DND-41 (cell line): ENCODE measurements around the gene PEX7.

ENCODE experiments used
- ATAC-seq: fragments of 200-7000 bp; cut with Tn5 transposase; 3 replicates; pipeline ENCODE4 v1.9.1; 2021; ENCODE audit warnings: low read depth; ENCODE audit not compliant: insufficient read depth
- DNase-seq: peaks from one replicate; pipeline ENCODE4 v3.0.0-alpha.2; 2020
- H2AFZ ChIP-seq: 2 replicates; pipeline ENCODE4 v1.6.0; 2012; ENCODE audit warnings: low read depth, low read length
- H3K27ac ChIP-seq: 2 replicates; pipeline ENCODE4 v1.5.1; 2012; ENCODE audit warnings: low read length, inconsistent platforms
- H3K27me3 ChIP-seq: fragments of 200-600 bp; sonication (generic); 2 replicates; pipeline ENCODE4 v1.6.0; 2012; ENCODE audit warnings: low read length, mild to moderate bottlenecking, inconsistent platforms; ENCODE audit not compliant: insufficient read depth, poor library complexity
- H3K36me3 ChIP-seq: 2 replicates; pipeline ENCODE4 v1.5.1; 2012; ENCODE audit warnings: low read length, inconsistent platforms; ENCODE audit not compliant: insufficient read depth
- H3K4me1 ChIP-seq: 2 replicates; pipeline ENCODE4 v1.5.1; 2012; ENCODE audit warnings: mild to moderate bottlenecking, low read length; ENCODE audit not compliant: insufficient read depth
- H3K4me2 ChIP-seq: 2 replicates; pipeline ENCODE4 v1.6.0; 2012; ENCODE audit warnings: mild to moderate bottlenecking, moderate library complexity, low read length, inconsistent platforms; ENCODE audit not compliant: insufficient read depth
- H3K4me3 ChIP-seq, 2 experiments: fragments of 200-600 bp in 1 of 2; shearing (Covaris generic) in 1 of 2; 2 replicates each; pipeline ENCODE4 v1.5.1; 2012 to 2016; ENCODE audit warnings: inconsistent platforms in 2 of 2, low read length in 2 of 2, mild to moderate bottlenecking in 2 of 2, low read depth in 1 of 2, moderate library complexity in 1 of 2
- H3K79me2 ChIP-seq: 2 replicates; pipeline ENCODE4 v1.6.0; 2012; ENCODE audit warnings: low read length, inconsistent platforms; ENCODE audit not compliant: insufficient read depth
- H3K9ac ChIP-seq: 2 replicates; pipeline ENCODE4 v1.6.0; 2012; ENCODE audit warnings: low read depth, mild to moderate bottlenecking, inconsistent platforms, low read length, moderate library complexity
- H3K9me3 ChIP-seq: 2 replicates; pipeline ENCODE4 v1.5.1; 2012; ENCODE audit warnings: low read length, moderate library complexity, mild to moderate bottlenecking, inconsistent platforms; ENCODE audit not compliant: insufficient read depth, severe bottlenecking
- H4K20me1 ChIP-seq: 2 replicates; pipeline ENCODE4 v1.6.0; 2012; ENCODE audit warnings: low read length; ENCODE audit not compliant: insufficient read depth
- CTCF ChIP-seq: IDR thresholded peaks from 2 replicates; pipeline ENCODE4 v1.5.1; 2012; ENCODE audit warnings: borderline replicate concordance, low read length, moderate library complexity, mild to moderate bottlenecking; ENCODE audit not compliant: poor library complexity, severe bottlenecking; ENCODE audit errors: extremely low read depth
- EZH2 ChIP-seq: IDR thresholded peaks from 3 replicates; pipeline ENCODE4 v1.6.1; 2012; ENCODE audit warnings: borderline replicate concordance, low read depth, mild to moderate bottlenecking, moderate library complexity, low read length, inconsistent platforms; ENCODE audit not compliant: severe bottlenecking

The PEX7 gene

GRCh38 chr6:136859430-136859829, 37.0 kb downstream of the PEX7 start:
- no peaks in the 10 kb centered on the region for H3K79me2 ChIP-seq
- H2AFZ ChIP-seq: no peak overlapping the region
- no peaks in the 10 kb centered on the region for H3K27me3 ChIP-seq
- H3K36me3 ChIP-seq: 0 out of 2 replicates have a peak, but pooled peaks cover 3% of the 10 kb centered on the region
- TF ChIP-seq CTCF: no peak
- TF ChIP-seq EZH2: no peak
- H3K9me3 ChIP-seq: no peaks in the 10 kb centered on the region
- H3K9ac ChIP-seq: no peak overlapping the region
- ATAC-seq (no peak), DNase-seq (no peak)
- H3K4me3 ChIP-seq: no peak overlapping the region
- no peak overlapping the region for H3K27ac ChIP-seq
- no peaks in the 10 kb centered on the region for H4K20me1 ChIP-seq
- H3K4me1 ChIP-seq: no peaks in the 10 kb centered on the region
- H3K4me2 ChIP-seq: no peak overlapping the region

GRCh38 chr6:136860043-136860442, 37.7 kb downstream of the PEX7 start:
- H4K20me1 ChIP-seq: no peaks in the 10 kb centered on the region
- no peak overlapping the region for H3K4me3 ChIP-seq
- 0 out of 2 replicates have a peak, but pooled peaks cover 3% of the 10 kb centered on the region for H3K36me3 ChIP-seq
- H3K9me3 ChIP-seq: no peaks in the 10 kb centered on the region
- DNase-seq (no peak), ATAC-seq (no peak)
- no peak overlapping the region for H3K4me2 ChIP-seq
- no peaks in the 10 kb centered on the region for H3K4me1 ChIP-seq
- H3K79me2 ChIP-seq: no peaks in the 10 kb centered on the region
- H3K9ac ChIP-seq: no peak overlapping the region
- no peak for TF ChIP-seq EZH2
- H3K27me3 ChIP-seq: no peaks in the 10 kb centered on the region
- H3K27ac ChIP-seq: no peak overlapping the region
- H2AFZ ChIP-seq: no peak overlapping the region

GRCh38 chr6:136862662-136863061, 40.3 kb downstream of the PEX7 start:
- Histone ChIP-seq H3K36me3 (no peaks in the 10 kb centered on the region), H3K4me1 (no peaks in the 10 kb centered on the region), H3K9me3 (no peaks in the 10 kb centered on the region), H3K4me2 (no peak overlapping the region), H3K27me3 (no peaks in the 10 kb centered on the region), H2AFZ (no peak overlapping the region), H3K9ac (no peak overlapping the region), H3K27ac (no peak overlapping the region), H3K4me3 (no peak overlapping the region), H4K20me1 (no peaks in the 10 kb centered on the region), H3K79me2 (no peaks in the 10 kb centered on the region)
- TF ChIP-seq EZH2: no peak
- TF ChIP-seq CTCF: no peak
- no peak for DNase-seq
- ATAC-seq: no peak

- DNase-seq (no peak), ATAC-seq (no peak)
- H3K9me3 ChIP-seq: no peaks in the 10 kb centered on the region
- H3K4me1 ChIP-seq: no peaks in the 10 kb centered on the region
- H3K4me2 ChIP-seq: no peak overlapping the region
- no peaks in the 10 kb centered on the region for H3K36me3 ChIP-seq
- H3K4me3 ChIP-seq: no peak overlapping the region
- H3K27ac ChIP-seq: no peak overlapping the region
- no peaks in the 10 kb centered on the region for H4K20me1 ChIP-seq
- H2AFZ ChIP-seq: no peak overlapping the region
- no peaks in the 10 kb centered on the region for H3K27me3 ChIP-seq
- TF ChIP-seq EZH2: no peak
- TF ChIP-seq CTCF: no peak
- no peaks in the 10 kb centered on the region for H3K79me2 ChIP-seq
- H3K9ac ChIP-seq: no peak overlapping the region
Measured at GRCh38 chr6:136863752-136864151, 41.4 kb downstream of the PEX7 start.
